ENCODE data around the gene LENG1.
A peak's percentile ranks its signal among the peaks of the same experiment; 100 is the strongest.

The LENG1 gene

GRCh38 chr19:54179921-54180461 is 20.5 kb upstream of the LENG1 start (continued):
- no peak for TF ChIP-seq ZNF311 (tag by site-specific recombination; IDR thresholded peaks at IDR 0.05; ENCODE audit: borderline replicate concordance)
- TF ChIP-seq PRDM6 (tag by site-specific recombination; IDR thresholded peaks at IDR 0.05): no peak
- no peak for TF ChIP-seq ZBTB1 (tag by site-specific recombination; IDR thresholded peaks at IDR 0.05)
- no peak for TF ChIP-seq ZNF121 (tag by site-specific recombination; IDR thresholded peaks at IDR 0.05)
- TF ChIP-seq ZNF324 (tag by site-specific recombination; IDR thresholded peaks at IDR 0.05): no peak
- TF ChIP-seq ZNF837 (tag by site-specific recombination; IDR thresholded peaks at IDR 0.05): no peak
- TF ChIP-seq INSM2 (tag by site-specific recombination; IDR thresholded peaks at IDR 0.05): no peak
- TF ChIP-seq SCRT1 (tag by site-specific recombination; IDR thresholded peaks at IDR 0.05; ENCODE audit: borderline replicate concordance): no peak
- TF ChIP-seq KLF1 (tag by site-specific recombination; IDR thresholded peaks at IDR 0.05): 0 out of 2 replicates have a peak, but pooled peaks have one; percentile 32
- no peak for TF ChIP-seq ZNF561 (tag by site-specific recombination; IDR thresholded peaks at IDR 0.05; ENCODE audit: borderline replicate concordance)
- TF ChIP-seq HIC1 (tag by site-specific recombination; IDR thresholded peaks at IDR 0.05): no peak
- TF ChIP-seq ZNF23 (tag by site-specific recombination; IDR thresholded peaks at IDR 0.05; ENCODE audit: borderline replicate concordance): no peak
- TF ChIP-seq REST (tag by site-specific recombination; IDR thresholded peaks at IDR 0.05): no peak
- no peak for TF ChIP-seq ZNF558 (tag by site-specific recombination; IDR thresholded peaks at IDR 0.05)
- TF ChIP-seq ZFP3 (tag by site-specific recombination; IDR thresholded peaks at IDR 0.05; ENCODE audit: low read depth): no peak
- TF ChIP-seq ZNF341 (tag by site-specific recombination; IDR thresholded peaks at IDR 0.05; ENCODE audit: low read depth): peak; percentile 84
- no peak for TF ChIP-seq ZNF146 (tag by site-specific recombination; IDR thresholded peaks at IDR 0.05)
- TF ChIP-seq ZNF416 (tag by site-specific recombination; IDR thresholded peaks at IDR 0.05): no peak
- TF ChIP-seq SCRT2 (tag by site-specific recombination; IDR thresholded peaks at IDR 0.05): 0 out of 2 replicates have a peak, but pooled peaks have one; percentile 14
